Activated CD4-positive, alpha-beta T cell treated with anti-CD3 and anti-CD28 coated beads, Interleukin-2, Interleukin-6, amounts not matched to agents 100 ng/mL and 50 ng/mL, durations not matched to agents 16 hours and 8 hours (primary cell): Measurements from ENCODE around the gene IGF2.
"Not testable (repeated sequence)": the region's sequence is repeated elsewhere in the genome, so short reads cannot be mapped to it uniquely, and the experiment has no call there.

Experiments used
- DNase-seq: peaks from one replicate; pipeline ENCODE4 v3.0.0-alpha.2; 2020

The IGF2 gene

GRCh38 chr11:2139123-2139521 lies at the start of gene IGF2:
IGF2 (minus strand) TSS chr11:2139389; CDS start chr11:2135523, 3,866 bp downstream.
- DNase-seq, result no peak

DNA sequence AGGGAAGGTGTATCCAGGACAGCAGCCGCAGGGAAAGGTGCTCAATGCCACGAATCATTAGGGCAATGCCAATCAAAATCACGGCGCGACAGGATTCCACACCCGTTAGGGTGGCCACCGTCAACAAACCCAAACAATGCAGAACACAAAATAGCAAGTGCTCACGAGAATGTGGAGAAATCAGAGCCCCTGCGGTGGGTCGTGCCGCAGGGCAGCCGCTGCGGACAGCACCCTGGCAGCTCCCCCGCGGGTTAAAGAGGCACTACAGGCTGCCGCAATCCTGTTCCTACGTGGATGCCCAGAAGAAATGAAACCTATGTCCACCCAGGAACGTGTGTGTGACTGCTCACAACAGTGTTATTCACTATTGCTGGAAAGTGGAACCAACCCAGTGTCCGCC lies 49.6 kb upstream of the IGF2 start:
- no peak for DNase-seq

GRCh38 chr11:2187280-2187707 lies 48.1 kb upstream of the IGF2 start:
- no peak for DNase-seq

- DNase-seq, result peak; percentile 32
Observed at GRCh38 chr11:2186669-2187279, 47.6 kb upstream of the IGF2 start.

- DNase-seq, result no peak
Observed at GRCh38 chr11:2185324-2186085, 46.3 kb upstream of the IGF2 start.

GRCh38 chr11:2182692-2183474 lies 43.7 kb upstream of the IGF2 start:
- DNase-seq, result no peak

DNA sequence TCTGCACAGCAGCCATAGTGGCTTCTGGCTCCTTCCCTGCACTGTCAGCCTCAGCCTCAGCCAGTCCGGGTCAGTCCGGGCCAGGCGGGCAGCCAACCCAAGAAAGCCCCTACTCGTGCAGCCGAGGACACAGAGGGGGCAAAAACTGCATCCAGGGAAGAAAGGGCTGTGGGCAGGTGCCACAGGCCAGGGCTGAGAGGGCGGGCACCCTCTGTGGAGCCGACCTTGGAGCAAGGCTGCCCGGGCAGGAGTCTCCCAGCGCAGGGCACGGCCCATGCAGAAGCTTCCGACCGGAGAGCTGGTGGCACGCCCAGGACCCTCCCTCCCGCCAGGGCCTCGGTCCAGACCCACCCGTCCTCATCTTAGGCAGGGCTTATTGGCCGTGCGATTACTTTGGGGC lies 42.9 kb upstream of the IGF2 start:
- DNase-seq, result no peak

- no peak for DNase-seq
Observed at GRCh38 chr11:2180789-2181370, 41.7 kb upstream of the IGF2 start.

- no peak for DNase-seq
Observed at GRCh38 chr11:2180347-2180746, 41.2 kb upstream of the IGF2 start.

GRCh38 chr11:2179516-2179915 lies 40.3 kb upstream of the IGF2 start:
- DNase-seq, result no peak

- DNase-seq, result no peak
Observed at GRCh38 chr11:2178906-2179494, 39.8 kb upstream of the IGF2 start.

DNA sequence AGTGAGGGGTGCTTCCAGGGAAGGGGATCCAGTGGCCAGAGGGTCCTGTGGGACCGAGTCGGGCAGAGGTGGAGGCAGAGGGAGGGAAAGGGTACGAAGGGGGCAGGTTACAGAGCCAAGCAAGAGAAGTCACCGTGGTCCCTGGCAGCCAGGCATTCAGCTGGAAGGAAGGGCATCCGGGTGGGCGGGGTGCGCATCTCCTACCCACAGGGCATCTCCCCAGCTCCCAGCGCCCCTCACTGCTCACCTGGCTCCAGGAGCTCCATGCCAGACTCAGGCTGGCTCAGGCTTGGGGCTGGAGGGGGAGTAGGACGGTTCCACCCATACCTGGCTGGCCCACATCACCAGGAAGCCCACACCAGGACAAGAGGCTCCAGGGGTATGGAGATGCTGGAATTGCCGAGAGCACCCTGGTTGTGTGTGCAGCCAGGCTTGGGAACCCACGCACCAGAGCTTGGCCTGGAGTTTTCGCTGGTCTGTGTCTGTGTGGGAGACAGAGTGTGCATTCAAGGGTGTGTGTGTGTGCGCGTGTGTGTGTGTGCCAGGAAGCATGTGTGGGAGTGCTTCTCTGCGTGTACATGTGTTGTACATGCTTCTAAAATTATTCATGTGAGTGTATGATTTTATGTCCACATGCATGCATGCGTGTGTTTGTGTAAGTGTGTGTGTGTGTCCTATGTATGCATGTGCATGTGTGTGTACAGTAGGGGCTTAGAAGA lies 39.0 kb upstream of the IGF2 start:
- DNase-seq, result not testable (repeated sequence)

DNA sequence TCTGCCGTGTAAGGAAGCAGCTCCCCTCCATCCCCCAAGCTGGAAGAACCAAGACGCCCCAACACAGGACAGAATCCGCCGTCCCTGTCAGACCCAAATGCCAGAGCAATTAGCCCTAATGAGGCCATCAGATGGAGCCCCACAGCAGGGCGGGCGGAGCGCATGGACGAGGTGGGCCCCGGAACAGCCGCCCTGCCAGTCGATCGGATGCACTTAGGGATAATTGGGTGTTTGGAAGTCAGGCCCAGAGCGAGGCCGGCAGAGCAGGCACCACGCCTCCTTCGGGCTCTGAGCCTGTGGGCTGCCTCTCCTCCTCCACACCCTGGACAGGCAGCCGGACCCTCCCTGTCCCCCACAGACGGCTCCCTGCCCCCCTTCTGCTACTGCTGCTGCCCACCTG lies 37.9 kb upstream of the IGF2 start:
- DNase-seq, result no peak

DNA sequence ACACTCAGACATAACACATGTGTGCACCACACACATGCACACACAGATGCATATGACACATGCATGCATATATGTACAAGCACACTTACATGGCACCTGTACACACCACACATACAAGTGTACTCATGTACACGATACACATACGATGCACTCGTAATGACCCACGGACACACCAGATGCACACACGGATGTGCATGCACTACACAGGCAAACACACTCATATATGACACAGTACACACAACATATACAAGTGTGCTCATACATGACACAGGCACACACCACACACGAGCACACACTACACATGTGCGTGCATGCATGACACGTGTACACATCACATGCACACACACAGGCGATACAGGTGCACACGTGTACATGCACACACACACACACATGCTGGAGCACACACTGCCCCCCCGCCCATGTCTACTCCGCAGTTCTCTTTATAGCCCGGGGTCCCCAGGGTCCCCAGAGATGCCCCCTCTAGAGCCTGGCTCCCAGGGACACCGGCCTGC lies 37.3 kb upstream of the IGF2 start:
- DNase-seq, result no peak

DNA sequence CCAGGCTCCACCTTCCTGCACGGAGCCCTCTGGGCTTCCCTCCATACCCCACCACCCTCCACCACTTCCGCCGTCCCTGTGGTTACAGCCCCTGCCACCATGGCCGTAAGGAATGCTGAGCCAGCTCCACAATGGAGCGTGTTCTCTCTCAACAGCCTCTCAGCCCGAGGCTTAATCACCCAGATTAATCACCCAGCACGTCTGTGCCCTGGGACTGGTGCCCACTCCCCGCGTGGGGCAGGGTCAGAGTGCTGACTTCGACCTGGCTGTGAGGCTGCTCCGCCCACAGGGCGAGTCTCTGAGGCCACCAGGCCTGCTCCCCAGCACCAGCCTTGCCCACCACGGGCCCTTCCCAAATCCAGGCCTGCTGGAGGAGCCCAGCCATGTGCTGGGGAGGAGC lies 36.5 kb upstream of the IGF2 start:
- no peak for DNase-seq

DNA sequence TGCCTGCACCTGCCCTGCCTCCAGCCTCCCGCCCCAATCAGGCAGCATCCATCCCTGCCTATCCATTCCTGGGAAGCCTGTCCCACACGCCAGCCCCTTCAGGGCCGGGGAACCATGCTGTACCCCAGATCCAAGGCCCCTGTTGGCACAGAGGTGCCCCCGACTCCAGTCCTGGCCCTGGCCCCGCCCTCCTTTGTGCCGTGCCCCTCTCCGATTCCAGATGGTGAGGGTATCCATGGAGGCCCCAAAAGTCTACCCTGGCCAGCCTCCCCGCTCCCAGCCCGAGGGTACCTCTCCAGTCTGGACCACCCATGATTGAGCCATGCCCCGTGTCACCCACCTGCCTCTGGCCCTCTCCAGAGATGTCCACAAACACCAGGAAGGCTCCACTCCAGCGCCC lies 35.2 kb upstream of the IGF2 start:
- no peak for DNase-seq

DNA sequence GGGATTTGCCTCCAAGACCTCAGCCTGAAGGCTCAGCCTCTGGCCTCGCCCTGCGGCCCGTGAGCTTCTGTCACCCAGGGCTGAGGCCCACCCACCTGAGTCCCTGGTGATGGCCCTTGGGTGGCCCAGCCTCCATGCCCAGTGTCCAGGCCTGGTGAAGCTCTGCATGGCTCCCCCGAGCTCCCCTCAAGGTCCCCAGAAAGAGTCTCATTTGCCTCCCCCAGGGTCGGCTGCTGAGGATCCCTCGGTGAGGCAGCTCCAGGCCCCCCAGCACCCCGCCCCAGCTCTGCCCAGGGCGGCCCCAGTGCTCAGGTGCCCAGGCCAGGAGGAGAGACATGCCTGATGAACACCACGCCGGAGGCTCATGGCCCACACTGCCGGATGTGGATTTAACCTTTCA lies 34.6 kb upstream of the IGF2 start:
- no peak for DNase-seq

GRCh38 chr11:2173150-2173693 lies 34.0 kb upstream of the IGF2 start:
- DNase-seq, result peak; percentile 15

- no peak for DNase-seq
Observed at GRCh38 chr11:2172676-2173075, 33.5 kb upstream of the IGF2 start.

GRCh38 chr11:2171591-2172003 lies 32.4 kb upstream of the IGF2 start, which contains the start of gene TH:
TH (minus strand) TSS chr11:2171815; CDS start chr11:2171786, 29 bp downstream.
- no peak for DNase-seq
